ENCODE data around the gene ADAM30. TPM values are rescaled to one million over a fixed set of nuclear protein-coding genes. Genes with fewer than 3 reads are reported as not detected.

ADAM30 gene
- total RNA-seq, 1 experiment from 2014 or later = not detected

GRCh38 chr1:119903443-119903835 lies 7.1 kb upstream of the ADAM30 start:
- no peaks in the 10 kb centered on the region for H4K20me1 ChIP-seq (ENCODE audit: insufficient read depth, low read depth, low read length)
- no peak overlapping the region for H3K27ac ChIP-seq (ENCODE audit: low read length)

GRCh38 chr1:119902775-119903442 lies 6.6 kb upstream of the ADAM30 start:
- H3K4me2 ChIP-seq (ENCODE audit: low read depth, low read length, poor library complexity, severe bottlenecking) = no peak overlapping the region
- H3K9me3 ChIP-seq (ENCODE audit: low read length) = no peaks in the 10 kb centered on the region
- H3K4me1 ChIP-seq (ENCODE audit: low read length) = no peaks in the 10 kb centered on the region
- no peaks in the 10 kb centered on the region for H3K79me2 ChIP-seq (ENCODE audit: low read length)
- no peak for DNase-seq
- H3K9ac ChIP-seq (ENCODE audit: low read length) = no peak overlapping the region
- no peaks in the 10 kb centered on the region for H3K27me3 ChIP-seq (ENCODE audit: low read length)
- H3K36me3 ChIP-seq (ENCODE audit: insufficient read depth, low read length) = no peaks in the 10 kb centered on the region
- no peak overlapping the region for H2AFZ ChIP-seq (ENCODE audit: low read length)
- H4K20me1 ChIP-seq (ENCODE audit: insufficient read depth, low read depth, low read length) = no peaks in the 10 kb centered on the region
- no peak overlapping the region for H3K4me3 ChIP-seq (ENCODE audit: low read length)
- no peaks in the 10 kb centered on the region for H3K9me2 ChIP-seq (replicated peaks; ENCODE audit: insufficient read depth, low read length)
- no peak overlapping the region for H3K27ac ChIP-seq (ENCODE audit: low read length)

More at GRCh38 chr1:119903443-119903835, 7.1 kb upstream of the ADAM30 start:
- Histone ChIP-seq H3K4me1 (ENCODE audit: low read length) (no peaks in the 10 kb centered on the region), H3K9me3 (ENCODE audit: low read length) (no peaks in the 10 kb centered on the region), H3K9ac (ENCODE audit: low read length) (no peak overlapping the region), H3K4me3 (ENCODE audit: low read length) (no peak overlapping the region), H2AFZ (ENCODE audit: low read length) (no peak overlapping the region), H3K79me2 (ENCODE audit: low read length) (no peaks in the 10 kb centered on the region), H3K9me2 (replicated peaks; ENCODE audit: insufficient read depth, low read length) (no peaks in the 10 kb centered on the region), H3K4me2 (ENCODE audit: low read depth, low read length, poor library complexity, severe bottlenecking) (no peak overlapping the region), H3K36me3 (ENCODE audit: insufficient read depth, low read length) (no peaks in the 10 kb centered on the region), H3K27me3 (ENCODE audit: low read length) (no peaks in the 10 kb centered on the region)
- no peak for DNase-seq

DNA sequence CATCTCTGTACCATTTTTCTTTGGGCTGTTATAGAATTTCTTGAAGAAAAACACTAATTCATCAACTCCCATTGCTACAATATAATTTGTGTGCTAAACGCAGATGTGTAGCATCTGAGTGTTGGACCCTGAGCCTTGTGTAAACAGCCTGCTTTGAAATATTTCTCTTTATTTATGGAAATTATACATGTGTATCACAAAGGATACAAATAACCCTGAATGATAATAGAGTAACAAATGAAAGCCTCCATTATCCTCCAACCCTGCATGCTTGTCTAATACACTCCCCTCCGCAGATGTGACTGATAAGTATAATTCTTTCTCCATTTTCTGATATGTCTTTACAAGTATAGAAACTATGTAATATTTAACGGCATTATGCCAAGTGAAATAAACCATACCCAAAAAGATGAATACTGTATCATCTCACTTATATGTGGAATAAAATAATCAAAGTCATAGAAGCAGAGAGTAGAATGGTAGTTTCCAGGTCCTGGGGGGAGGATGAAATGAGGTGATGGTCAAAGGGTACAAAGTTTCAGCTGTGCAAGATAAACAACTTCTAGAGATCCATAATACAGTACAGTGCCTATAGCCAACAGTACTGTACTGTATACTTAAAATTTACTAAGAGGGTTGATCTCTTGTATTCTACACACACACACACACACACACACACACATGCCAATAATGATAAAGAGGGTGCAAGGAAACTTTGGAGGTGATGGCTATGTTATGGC lies 2.8 kb upstream of the ADAM30 start:
- Histone ChIP-seq H2AFZ (ENCODE audit: low read length) (no peak overlapping the region), H3K4me3 (ENCODE audit: low read length) (no peak overlapping the region), H3K79me2 (ENCODE audit: low read length) (no peaks in the 10 kb centered on the region), H3K27me3 (ENCODE audit: low read length) (no peaks in the 10 kb centered on the region), H3K27ac (ENCODE audit: low read length) (no peak overlapping the region), H3K9me2 (replicated peaks; ENCODE audit: insufficient read depth, low read length) (no peaks in the 10 kb centered on the region), H3K4me1 (ENCODE audit: low read length) (no peaks in the 10 kb centered on the region), H3K9ac (ENCODE audit: low read length) (no peak overlapping the region), H3K4me2 (ENCODE audit: low read depth, low read length, poor library complexity, severe bottlenecking) (no peak overlapping the region), H4K20me1 (ENCODE audit: insufficient read depth, low read depth, low read length) (no peaks in the 10 kb centered on the region), H3K36me3 (ENCODE audit: insufficient read depth, low read length) (no peaks in the 10 kb centered on the region), H3K9me3 (ENCODE audit: low read length) (no peaks in the 10 kb centered on the region)
- no peak for DNase-seq

GRCh38 chr1:119898530-119898929 lies 2.2 kb upstream of the ADAM30 start:
- Histone ChIP-seq H3K9me2 (replicated peaks; ENCODE audit: insufficient read depth, low read length) (no peaks in the 10 kb centered on the region), H3K27ac (ENCODE audit: low read length) (no peak overlapping the region)
- DNase-seq = no peak

GRCh38 chr1:119895102-119895501 lies 1.2 kb downstream of the ADAM30 start:
- H3K79me2 ChIP-seq (ENCODE audit: low read length) = no peaks in the 10 kb centered on the region
- no peak overlapping the region for H3K4me3 ChIP-seq (ENCODE audit: low read length)
- H3K27me3 ChIP-seq (ENCODE audit: low read length) = no peaks in the 10 kb centered on the region
- H3K9me3 ChIP-seq (ENCODE audit: low read length) = no peaks in the 10 kb centered on the region
- DNase-seq = no peak
- no peak overlapping the region for H3K27ac ChIP-seq (ENCODE audit: low read length)
- no peaks in the 10 kb centered on the region for H3K4me1 ChIP-seq (ENCODE audit: low read length)
- no peaks in the 10 kb centered on the region for H3K36me3 ChIP-seq (ENCODE audit: insufficient read depth, low read length)
- H3K9me2 ChIP-seq (replicated peaks; ENCODE audit: insufficient read depth, low read length) = no peaks in the 10 kb centered on the region
- no peak overlapping the region for H2AFZ ChIP-seq (ENCODE audit: low read length)
- H3K9ac ChIP-seq (ENCODE audit: low read length) = no peak overlapping the region
- no peak overlapping the region for H3K4me2 ChIP-seq (ENCODE audit: low read depth, low read length, poor library complexity, severe bottlenecking)
- H4K20me1 ChIP-seq (ENCODE audit: insufficient read depth, low read depth, low read length) = no peaks in the 10 kb centered on the region

More at GRCh38 chr1:119898530-119898929, 2.2 kb upstream of the ADAM30 start:
- H3K36me3 ChIP-seq (ENCODE audit: insufficient read depth, low read length) = no peaks in the 10 kb centered on the region
- H2AFZ ChIP-seq (ENCODE audit: low read length) = no peak overlapping the region
- no peaks in the 10 kb centered on the region for H3K9me3 ChIP-seq (ENCODE audit: low read length)
- no peaks in the 10 kb centered on the region for H3K79me2 ChIP-seq (ENCODE audit: low read length)
- H3K4me1 ChIP-seq (ENCODE audit: low read length) = no peaks in the 10 kb centered on the region
- no peaks in the 10 kb centered on the region for H4K20me1 ChIP-seq (ENCODE audit: insufficient read depth, low read depth, low read length)
- no peaks in the 10 kb centered on the region for H3K27me3 ChIP-seq (ENCODE audit: low read length)
- no peak overlapping the region for H3K9ac ChIP-seq (ENCODE audit: low read length)
- H3K4me2 ChIP-seq (ENCODE audit: low read depth, low read length, poor library complexity, severe bottlenecking) = no peak overlapping the region
- H3K4me3 ChIP-seq (ENCODE audit: low read length) = no peak overlapping the region

DNA sequence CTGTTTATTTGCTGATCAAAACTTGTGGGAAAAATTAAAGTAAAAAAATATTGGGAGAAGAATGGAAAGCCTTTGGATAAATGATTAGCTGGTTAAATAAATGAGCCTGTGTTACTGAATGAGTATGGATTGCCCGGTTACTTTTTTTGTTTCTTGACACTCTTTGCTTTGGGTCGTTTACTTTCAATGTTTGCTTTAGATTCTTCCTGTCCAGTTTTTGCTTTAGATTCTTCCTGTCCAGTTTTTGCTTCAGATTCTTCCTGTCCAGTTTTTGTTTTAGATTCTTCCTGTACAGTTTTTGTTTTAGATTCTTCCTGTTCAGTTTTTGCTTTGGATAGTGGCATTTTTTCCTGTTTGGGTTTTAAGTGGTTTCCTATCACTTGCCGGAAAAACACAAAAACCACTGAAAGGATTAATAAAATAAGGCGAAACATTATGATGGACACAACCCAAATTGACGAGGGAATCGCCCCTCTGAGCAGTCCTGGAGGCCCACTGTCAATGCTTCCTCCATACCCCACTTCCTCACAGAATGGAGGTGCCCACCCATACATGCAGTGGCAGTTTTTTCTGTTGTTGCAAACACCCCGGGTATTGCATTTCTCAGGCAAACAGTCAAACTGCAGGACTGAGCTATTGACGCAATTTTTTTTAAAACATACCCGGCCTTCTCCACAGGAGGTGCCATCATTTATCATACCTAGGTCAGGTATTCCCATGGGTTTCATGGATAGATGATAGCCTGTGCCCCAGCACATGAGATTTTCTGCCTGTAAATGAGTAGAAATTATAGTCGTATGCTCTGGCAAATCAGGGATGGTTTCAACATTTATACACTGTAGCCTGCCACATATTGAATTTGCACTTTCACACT lies 2.3 kb downstream of the ADAM30 start:
- H3K9me2 ChIP-seq (replicated peaks; ENCODE audit: insufficient read depth, low read length) = no peaks in the 10 kb centered on the region
- H3K4me2 ChIP-seq (ENCODE audit: low read depth, low read length, poor library complexity, severe bottlenecking) = no peak overlapping the region
- no peak overlapping the region for H3K4me3 ChIP-seq (ENCODE audit: low read length)
- no peaks in the 10 kb centered on the region for H3K27me3 ChIP-seq (ENCODE audit: low read length)
- H3K9ac ChIP-seq (ENCODE audit: low read length) = no peak overlapping the region
- H2AFZ ChIP-seq (ENCODE audit: low read length) = no peak overlapping the region
- H3K9me3 ChIP-seq (ENCODE audit: low read length) = no peaks in the 10 kb centered on the region
- no peaks in the 10 kb centered on the region for H3K4me1 ChIP-seq (ENCODE audit: low read length)
- no peaks in the 10 kb centered on the region for H3K79me2 ChIP-seq (ENCODE audit: low read length)
- no peak overlapping the region for H3K27ac ChIP-seq (ENCODE audit: low read length)
- no peak for DNase-seq
- no peaks in the 10 kb centered on the region for H4K20me1 ChIP-seq (ENCODE audit: insufficient read depth, low read depth, low read length)
- no peaks in the 10 kb centered on the region for H3K36me3 ChIP-seq (ENCODE audit: insufficient read depth, low read length)

GRCh38 chr1:119893238-119893791 lies 3.0 kb downstream of the ADAM30 start:
- no peak overlapping the region for H2AFZ ChIP-seq (ENCODE audit: low read length)
- H3K27me3 ChIP-seq (ENCODE audit: low read length) = no peaks in the 10 kb centered on the region
- peaks cover 1% of the 10 kb centered on the region; the same call in 1 of the 2 replicates for H3K9me3 ChIP-seq (ENCODE audit: low read length)
- no peaks in the 10 kb centered on the region for H3K9me2 ChIP-seq (replicated peaks; ENCODE audit: insufficient read depth, low read length)
- no peak for DNase-seq
- H4K20me1 ChIP-seq (ENCODE audit: insufficient read depth, low read depth, low read length) = no peaks in the 10 kb centered on the region
- H3K4me1 ChIP-seq (ENCODE audit: low read length) = no peaks in the 10 kb centered on the region
- H3K27ac ChIP-seq (ENCODE audit: low read length) = no peak overlapping the region
- no peaks in the 10 kb centered on the region for H3K36me3 ChIP-seq (ENCODE audit: insufficient read depth, low read length)
- H3K4me2 ChIP-seq (ENCODE audit: low read depth, low read length, poor library complexity, severe bottlenecking) = no peak overlapping the region
- no peak overlapping the region for H3K4me3 ChIP-seq (ENCODE audit: low read length)
- H3K79me2 ChIP-seq (ENCODE audit: low read length) = no peaks in the 10 kb centered on the region
- no peak overlapping the region for H3K9ac ChIP-seq (ENCODE audit: low read length)

DNA sequence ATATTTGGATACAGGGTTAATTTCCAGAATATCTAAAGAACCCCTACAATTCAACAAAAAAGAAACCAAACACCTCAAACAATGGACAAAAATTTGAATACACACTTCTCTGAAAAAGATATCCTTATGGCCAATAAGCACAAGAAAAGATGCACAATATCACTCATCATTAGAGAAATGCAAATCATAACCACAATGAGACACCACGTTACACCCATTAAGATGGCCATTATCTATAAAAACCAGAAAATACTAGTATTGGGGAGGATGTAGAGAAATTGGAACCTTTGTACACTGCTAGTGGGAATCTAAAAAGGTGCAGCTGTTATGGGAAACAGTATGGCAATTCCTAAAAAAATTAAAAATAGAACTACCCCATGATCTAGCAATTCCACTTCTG lies 4.9 kb downstream of the ADAM30 start:
- Histone ChIP-seq H3K9ac (ENCODE audit: low read length) (no peak overlapping the region), H3K4me2 (ENCODE audit: low read depth, low read length, poor library complexity, severe bottlenecking) (no peak overlapping the region), H3K27ac (ENCODE audit: low read length) (no peak overlapping the region), H3K79me2 (ENCODE audit: low read length) (no peaks in the 10 kb centered on the region), H3K4me3 (ENCODE audit: low read length) (no peak overlapping the region), H3K36me3 (ENCODE audit: insufficient read depth, low read length) (no peaks in the 10 kb centered on the region), H3K27me3 (ENCODE audit: low read length) (no peaks in the 10 kb centered on the region), H3K9me2 (replicated peaks; ENCODE audit: insufficient read depth, low read length) (no peaks in the 10 kb centered on the region), H3K9me3 (ENCODE audit: low read length) (peaks cover 5% of the 10 kb centered on the region; the same call in 1 of the 2 replicates), H4K20me1 (ENCODE audit: insufficient read depth, low read depth, low read length) (no peaks in the 10 kb centered on the region), H3K4me1 (ENCODE audit: low read length) (no peaks in the 10 kb centered on the region), H2AFZ (ENCODE audit: low read length) (no peak overlapping the region)
- no peak for DNase-seq

All from Karpas-422 (cell line).